Neuronal stem cell (in vitro differentiated cells): ENCODE results near the gene RPLP2.

Source experiments
- DNase-seq: peaks from one replicate; pipeline ENCODE4 v3.0.0-alpha.2; 2013; ENCODE audit warnings: low spot score
- H2AFZ ChIP-seq: one replicate; pipeline ENCODE4 v1.6.1; 2013; ENCODE audit warnings: mild to moderate bottlenecking, low read length, inconsistent platforms
- H2AK5ac ChIP-seq: 2 replicates; pipeline ENCODE4 v1.6.1; 2013; ENCODE audit warnings: low read depth, mild to moderate bottlenecking, inconsistent platforms, low read length, moderate library complexity, mixed read lengths
- H2BK120ac ChIP-seq: 2 replicates; pipeline ENCODE4 v1.6.1; 2013; ENCODE audit warnings: low read depth, mild to moderate bottlenecking, inconsistent platforms, low read length, moderate library complexity, mixed read lengths
- H2BK12ac ChIP-seq: one replicate; pipeline ENCODE4 v1.6.1; 2013; ENCODE audit warnings: low read length, inconsistent platforms
- H2BK15ac ChIP-seq: 2 replicates; pipeline ENCODE4 v1.6.1; 2013; ENCODE audit warnings: mild to moderate bottlenecking, low read length, inconsistent platforms, mixed read lengths
- H2BK5ac ChIP-seq: one replicate; pipeline ENCODE4 v1.6.1; 2013; ENCODE audit warnings: inconsistent platforms, mild to moderate bottlenecking, low read length, moderate library complexity
- H3K14ac ChIP-seq: one replicate; pipeline ENCODE4 v1.6.1; 2013; ENCODE audit warnings: low read length, inconsistent platforms
- H3K18ac ChIP-seq: 2 replicates; pipeline ENCODE4 v1.6.1; 2013; ENCODE audit warnings: low read length, inconsistent platforms
- H3K23ac ChIP-seq: 2 replicates; pipeline ENCODE4 v1.6.1; 2013; ENCODE audit warnings: low read depth, mild to moderate bottlenecking, mixed read lengths, low read length, inconsistent platforms; ENCODE audit not compliant: poor library complexity
- H3K27ac ChIP-seq: replicated peaks from 3 replicates; pipeline ENCODE4 v1.5.1; 2013; ENCODE audit warnings: low read length, inconsistent platforms
- H3K27me3 ChIP-seq, 3 experiments: 2 replicates each; pipeline ENCODE4 v1.6.1; 2013; ENCODE audit warnings: low read length in 3 of 3, mild to moderate bottlenecking in 2 of 3, inconsistent platforms in 1 of 3, low read depth in 1 of 3, mixed read lengths in 1 of 3, moderate library complexity in 1 of 3; ENCODE audit not compliant: control insufficient read depth in 3 of 3, insufficient read depth in 3 of 3
- H3K36me3 ChIP-seq, 2 donors: replicated peaks in 1 of 2; 2 replicates each; pipeline ENCODE4 v1.6.1; 2013; ENCODE audit warnings: low read length in 2 of 2; ENCODE audit not compliant: control insufficient read depth in 2 of 2, insufficient read depth in 2 of 2
- H3K4ac ChIP-seq: 2 replicates; pipeline ENCODE4 v1.6.1; 2013; ENCODE audit warnings: inconsistent platforms, mild to moderate bottlenecking, low read length, moderate library complexity
- H3K4me1 ChIP-seq, 2 donors: 1 replicate in 1 of 2; 2 replicates in 1 of 2; pipeline ENCODE4 v1.6.1; 2013; ENCODE audit warnings: low read length in 2 of 2, low read depth in 1 of 2; ENCODE audit not compliant: control insufficient read depth in 2 of 2, insufficient read depth in 1 of 2
- H3K4me2 ChIP-seq: one replicate; pipeline ENCODE4 v1.6.1; 2013; ENCODE audit warnings: mild to moderate bottlenecking, low read length, inconsistent platforms; ENCODE audit not compliant: insufficient read depth, poor library complexity, severe bottlenecking
- H3K4me3 ChIP-seq, 2 donors: 2 replicates each; pipeline ENCODE4 v1.5.1; 2013; ENCODE audit warnings: low read length in 2 of 2, mild to moderate bottlenecking in 2 of 2, inconsistent platforms in 1 of 2, moderate library complexity in 1 of 2
- H3K79me1 ChIP-seq: one replicate; pipeline ENCODE4 v1.6.1; 2013; ENCODE audit warnings: low read depth, mild to moderate bottlenecking, inconsistent platforms, low read length, moderate library complexity
- H3K9ac ChIP-seq: one replicate; pipeline ENCODE4 v1.6.1; 2013; ENCODE audit warnings: mild to moderate bottlenecking, low read depth, low read length, inconsistent platforms; ENCODE audit not compliant: poor library complexity
- H3K9me3 ChIP-seq, 2 donors: replicated peaks in 1 of 2; 2 replicates each; pipeline versions ENCODE3 to v1.6.1; 2013; ENCODE audit warnings: low read length in 2 of 2, mild to moderate bottlenecking in 2 of 2, inconsistent platforms in 1 of 2, low read depth in 1 of 2, mixed read lengths in 1 of 2, moderate library complexity in 1 of 2; ENCODE audit not compliant: control insufficient read depth in 2 of 2, insufficient read depth in 1 of 2
- H4K8ac ChIP-seq: one replicate; pipeline ENCODE4 v1.6.1; 2013; ENCODE audit warnings: low read depth, mild to moderate bottlenecking, inconsistent platforms, low read length, moderate library complexity
- H4K91ac ChIP-seq: one replicate; pipeline ENCODE4 v1.6.1; 2013; ENCODE audit warnings: low read length, low read depth, mild to moderate bottlenecking, inconsistent platforms; ENCODE audit not compliant: poor library complexity
- WGBS, 2 donors: extraction: QIAGEN DNeasy Blood & Tissue Kit; methylation state at CpG; one replicate each; pipeline ENCODE4 v1.1.7; 2013; ENCODE audit warnings: missing lambda C conversion rate in 2 of 2, mixed read lengths in 1 of 2; ENCODE audit not compliant: insufficient read length in 2 of 2, insufficient replicate concordance in 1 of 2; ENCODE audit errors: extremely low coverage in 2 of 2; 5-methylcytosine and 5-hydroxymethylcytosine counted together

The RPLP2 gene

DNA sequence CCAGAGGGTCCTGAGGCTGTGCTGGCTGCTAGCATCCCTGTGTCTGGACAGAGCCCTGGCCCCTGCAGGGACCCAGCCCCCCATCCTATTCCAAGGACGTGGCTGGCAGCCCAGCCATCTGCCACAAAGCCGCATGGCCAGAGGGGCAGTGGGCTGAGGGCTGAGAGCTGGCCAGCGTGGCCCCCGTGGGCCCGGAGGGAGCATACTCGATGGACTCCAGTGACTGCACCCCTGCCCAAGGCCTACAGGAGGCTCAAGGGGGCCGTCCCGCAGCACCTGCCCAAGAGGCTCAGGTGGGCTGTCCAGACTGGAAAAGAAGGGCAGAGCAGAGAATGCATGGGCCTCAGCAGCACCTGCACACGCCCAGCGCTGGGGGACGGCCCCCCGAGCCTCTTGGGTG lies 46.0 kb downstream of the RPLP2 start:
- Histone ChIP-seq H4K91ac (no peak overlapping the region), H2BK12ac (peak overlapping the region; percentile 88), H3K14ac (peak overlapping the region; percentile 94), H3K4ac (peak overlapping the region; percentile 66), H3K23ac (peak overlapping the region; percentile 85), H2BK120ac (no peak overlapping the region), H3K9me3 (no peaks in the 10 kb centered on the region), H3K79me1 (peaks cover 30% of the 10 kb centered on the region), H2BK15ac (peak overlapping the region; percentile 95), H3K36me3 (no peaks in the 10 kb centered on the region), H3K4me2 (no peak overlapping the region), H2BK5ac (peak overlapping the region; percentile 90), H3K18ac (peak overlapping the region; percentile 57), H2AK5ac (peak overlapping the region; percentile 75), H3K4me3 (no peak overlapping the region), H4K8ac (no peak overlapping the region), H3K27me3 (peaks cover 0 to 4% (median 0%) of the 10 kb centered on the region in 3 experiments), H2AFZ (no peak overlapping the region), H3K9ac (peak overlapping the region; percentile 88), H3K27ac (no peak overlapping the region), H3K4me1 (peaks cover 31 to 35% of the 10 kb centered on the region in 2 donors)
- WGBS, 2 donors = no CpG with 5 or more reads among the region's 12 CpGs
- DNase-seq = no peak

DNA sequence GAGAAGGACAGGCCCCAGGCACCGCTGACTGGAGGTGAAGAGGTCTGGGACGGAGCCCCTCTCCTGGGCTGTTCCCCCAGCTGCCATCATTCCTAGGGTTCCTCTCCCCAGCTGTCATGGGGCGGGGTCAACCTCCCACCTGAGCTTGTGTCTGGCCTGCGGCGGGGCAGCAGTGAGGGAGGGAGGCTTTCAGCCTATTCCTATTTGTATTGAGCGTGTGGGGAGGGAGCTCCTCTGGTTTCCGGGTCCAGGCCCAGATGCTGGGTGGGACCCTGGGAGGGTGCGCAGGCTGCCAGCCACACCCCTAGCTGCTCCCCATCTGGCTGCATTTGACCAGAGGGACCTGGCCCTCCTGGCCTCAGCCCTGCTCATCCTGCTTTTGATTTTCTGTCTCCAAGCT lies 46.6 kb downstream of the RPLP2 start:
- Histone ChIP-seq H3K36me3 (no peaks in the 10 kb centered on the region), H3K4me1 (peaks cover 25 to 29% of the 10 kb centered on the region in 2 donors), H3K9me3 (no peaks in the 10 kb centered on the region), H3K79me1 (peaks cover 25% of the 10 kb centered on the region), H3K27ac (no peak overlapping the region), H3K14ac (no peak overlapping the region), H4K8ac (peak overlapping the region; percentile 43), H2AFZ (no peak overlapping the region), H3K27me3 (no peaks in the 10 kb centered on the region), H2BK15ac (no peak overlapping the region), H2BK120ac (no peak overlapping the region), H2BK12ac (no peak overlapping the region), H2BK5ac (peak overlapping the region; percentile 53), H3K18ac (peak overlapping the region; percentile 57), H3K4ac (no peak overlapping the region), H3K9ac (no peak overlapping the region), H2AK5ac (peak overlapping the region; percentile 75), H3K23ac (no peak overlapping the region), H3K4me2 (no peak overlapping the region), H4K91ac (no peak overlapping the region), H3K4me3 (no peak overlapping the region)
- no CpG with 5 or more reads among the region's 8 CpGs for WGBS, 2 donors
- no peak for DNase-seq

DNA sequence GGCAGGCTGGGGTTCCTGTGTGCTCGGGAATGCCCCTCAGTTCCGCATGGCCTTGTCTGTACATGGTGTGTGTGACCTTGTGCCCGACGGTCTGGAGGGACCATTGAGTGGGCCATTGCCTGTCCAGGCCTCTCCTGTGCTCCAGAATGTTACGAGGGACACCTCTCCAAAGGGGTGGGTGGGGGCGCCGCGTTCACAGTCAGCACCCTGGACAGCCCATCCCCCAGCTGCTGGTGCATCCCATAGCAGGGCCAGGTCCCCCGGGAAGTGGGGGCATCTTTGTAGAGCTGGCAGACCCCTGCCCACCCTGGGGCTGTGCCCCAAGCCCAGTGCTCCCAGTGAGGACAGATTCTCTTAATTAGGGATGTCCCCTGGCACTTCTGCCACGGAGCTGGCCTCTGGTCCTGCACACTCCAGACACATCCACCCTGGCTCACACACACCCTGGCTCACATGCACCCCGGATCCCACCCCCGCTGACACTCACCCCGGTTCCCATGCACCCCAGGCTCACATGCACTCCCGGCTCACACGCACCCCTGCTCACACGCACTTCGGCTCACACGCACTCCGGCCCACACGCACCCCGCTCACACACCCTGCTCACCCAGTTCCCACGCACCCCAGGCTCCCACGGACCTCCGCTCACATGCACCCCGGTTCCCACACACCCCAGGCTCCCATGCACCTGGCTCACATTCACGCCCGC lies 48.4 kb downstream of the RPLP2 start:
- H3K14ac ChIP-seq = no peak overlapping the region
- H3K9me3 ChIP-seq = no peaks in the 10 kb centered on the region
- peaks cover 21% of the 10 kb centered on the region for H3K79me1 ChIP-seq
- peaks cover 0 to 4% of the 10 kb centered on the region in 2 donors for H3K36me3 ChIP-seq
- no peak overlapping the region for H3K27ac ChIP-seq
- H3K23ac ChIP-seq = peak overlapping the region; percentile 89
- no CpG with 5 or more reads among the region's 27 CpGs for WGBS, 2 donors
- H3K4me2 ChIP-seq = no peak overlapping the region
- peak overlapping the region; percentile 11 for H2BK15ac ChIP-seq
- peak overlapping the region; percentile 80 for H3K18ac ChIP-seq
- peaks cover 29 to 37% of the 10 kb centered on the region in 2 donors for H3K4me1 ChIP-seq
- H2AK5ac ChIP-seq = peak overlapping the region; percentile 56
- H4K91ac ChIP-seq = peak overlapping the region; percentile 92
- H2AFZ ChIP-seq = no peak overlapping the region
- no peak for DNase-seq
- peak overlapping the region; percentile 24 for H2BK12ac ChIP-seq
- no peak overlapping the region for H2BK5ac ChIP-seq
- no peak overlapping the region for H2BK120ac ChIP-seq
- H3K4ac ChIP-seq = no peak overlapping the region
- H3K9ac ChIP-seq = peak overlapping the region; percentile 77
- no peaks in the 10 kb centered on the region for H3K27me3 ChIP-seq
- peak overlapping the region in 1 of 2 donors; percentile 18 for H3K4me3 ChIP-seq
- no peak overlapping the region for H4K8ac ChIP-seq

DNA sequence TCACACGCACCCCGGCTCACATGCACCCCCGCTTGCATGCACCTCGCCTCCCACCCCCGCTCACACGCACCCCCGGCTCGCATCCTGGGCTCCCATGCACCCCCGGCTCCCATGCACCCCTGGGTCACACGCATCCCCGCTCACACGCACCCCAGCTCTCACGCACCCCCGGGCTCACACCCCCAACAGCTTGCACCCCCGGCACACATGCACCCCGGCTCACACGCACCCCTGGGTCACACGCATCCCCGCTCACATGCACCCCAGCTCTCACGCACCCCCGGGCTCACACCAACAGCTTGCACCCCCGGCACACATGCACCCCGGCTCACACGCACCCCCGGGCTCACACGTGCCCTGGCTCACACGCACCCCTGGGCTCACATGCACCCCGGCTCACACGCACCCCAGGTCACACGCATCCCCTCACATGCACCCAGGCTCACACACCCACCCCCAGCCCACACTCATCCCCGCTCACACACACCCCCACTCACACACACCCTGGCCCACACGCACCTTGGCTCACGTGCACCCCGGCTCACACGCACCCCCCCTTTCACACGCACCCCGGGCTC lies 49.1 kb downstream of the RPLP2 start:
- Histone ChIP-seq H3K9ac (peak overlapping the region; percentile 60), H3K4me3 (no peak overlapping the region), H4K91ac (no peak overlapping the region), H2BK120ac (no peak overlapping the region), H3K9me3 (no peaks in the 10 kb centered on the region), H3K27me3 (no peaks in the 10 kb centered on the region), H2AK5ac (peak overlapping the region; percentile 56), H3K23ac (peak overlapping the region; percentile 89), H3K18ac (peak overlapping the region; percentile 83), H3K36me3 (peaks cover 0 to 10% of the 10 kb centered on the region in 2 donors), H3K27ac (no peak overlapping the region), H3K4ac (no peak overlapping the region), H2BK5ac (no peak overlapping the region), H3K4me2 (no peak overlapping the region), H2BK12ac (peak overlapping the region; percentile 58), H3K4me1 (peaks cover 25 to 39% of the 10 kb centered on the region in 2 donors), H4K8ac (no peak overlapping the region), H3K14ac (peak overlapping the region; percentile 89), H3K79me1 (peaks cover 18% of the 10 kb centered on the region), H2AFZ (no peak overlapping the region), H2BK15ac (no peak overlapping the region)
- DNase-seq = no peak
- no CpG with 5 or more reads among the region's 37 CpGs for WGBS, 2 donors
